Natural killer cell (primary cell): ENCODE data around the gene CACNA1B. TPM values are rescaled to one million over a fixed set of nuclear protein-coding genes. Genes with fewer than 3 reads are reported as not detected.

Experiments
- ATAC-seq, 3 donors: fragments of 150-1000 bp in 2 of 3; fragments of 200-7000 bp in 1 of 3; cut with Tn5 transposase; 1 replicate in 1 of 3; 2 replicates in 2 of 3; pipeline ENCODE4 v1.10.0; 2021; ENCODE audit warnings: mild to moderate bottlenecking in 2 of 3, moderate library complexity in 2 of 3
- DNase-seq, 2 donors: peaks; one replicate each; pipeline versions ENCODE4 v3.0.0 to v3.0.0-alpha.2; 2013 to 2021; ENCODE audit warnings: mixed read lengths in 1 of 2
- H3K27ac ChIP-seq: one replicate; pipeline ENCODE4 v1.5.1; 2013; ENCODE audit warnings: mild to moderate bottlenecking, low read length
- H3K27me3 ChIP-seq: one replicate; pipeline ENCODE4 v1.6.1; 2013; ENCODE audit warnings: low read length; ENCODE audit not compliant: control insufficient read depth, insufficient read depth
- H3K36me3 ChIP-seq: one replicate; pipeline ENCODE4 v1.6.1; 2013; ENCODE audit warnings: low read length; ENCODE audit not compliant: control insufficient read depth, insufficient read depth
- H3K4me1 ChIP-seq: one replicate; pipeline ENCODE4 v1.6.1; 2013; ENCODE audit warnings: low read length; ENCODE audit not compliant: control insufficient read depth, insufficient read depth
- H3K4me3 ChIP-seq: one replicate; pipeline ENCODE4 v1.5.1; 2013; ENCODE audit warnings: low read length
- H3K9me3 ChIP-seq: one replicate; pipeline ENCODE4 v1.6.1; 2013; ENCODE audit warnings: low read length; ENCODE audit not compliant: control insufficient read depth, insufficient read depth
- H3K27ac Mint-ChIP-seq, 2 donors: one replicate each; pipeline ENCODE4 v1.8.0; 2022; ENCODE audit warnings: mild to moderate bottlenecking in 2 of 2, mixed read lengths in 2 of 2, moderate library complexity in 1 of 2
- H3K27me3 Mint-ChIP-seq, 2 donors: one replicate each; pipeline ENCODE4 v1.8.0; 2022; ENCODE audit warnings: low read depth in 2 of 2, mixed read lengths in 2 of 2
- H3K36me3 Mint-ChIP-seq: one replicate; pipeline ENCODE4 v1.8.0; 2022; ENCODE audit warnings: mixed read lengths
- H3K4me1 Mint-ChIP-seq, 2 donors: one replicate each; pipeline ENCODE4 v1.8.0; 2022; ENCODE audit warnings: mixed read lengths in 2 of 2
- H3K4me3 Mint-ChIP-seq: one replicate; pipeline ENCODE4 v1.8.0; 2022; ENCODE audit warnings: mild to moderate bottlenecking, moderate library complexity, mixed read lengths
- H3K9me3 Mint-ChIP-seq, 2 donors: one replicate each; pipeline ENCODE4 v1.8.0; 2022; ENCODE audit warnings: mixed read lengths in 2 of 2
- CTCF ChIP-seq: fragments of 200-600 bp; IDR thresholded peaks from one replicate; pipeline ENCODE4 v1.8.0; 2022; ENCODE audit warnings: antibody characterized with exemption
- WGBS: methylation state at CpG from one replicate; pipeline ENCODE4 v1.1.7; 2013; ENCODE audit warnings: missing lambda C conversion rate; ENCODE audit not compliant: insufficient coverage; 5-methylcytosine and 5-hydroxymethylcytosine counted together
- intact Hi-C: fragments of 100-400 bp; cut with micrococcal nuclease; formaldehyde crosslinking; loops from one replicate; pipeline ENCODE4 v1.14.2; 2022
- total RNA-seq, 4 donors: library from RNA; stranded (reverse); fragments of 120-200 nt in 1 of 4; gene quantifications; one replicate each; pipeline versions ENCODE4 v1.2.3 to v1.2.4, GENCODE V29; 2013 to 2022

Gene CACNA1B
- total RNA-seq, 3 donors from 2014 or later (not counting 1 experiment from before 2014, with no cell fraction given) = 0.07 TPM; not detected in 2

GRCh38 chr9:137969008-137969407 lies 91.4 kb downstream of the CACNA1B start:
- WGBS = 78% methylated on average over 8 of the region's 8 CpGs
- H3K36me3 Mint-ChIP-seq = no peaks in the 10 kb centered on the region
- TF ChIP-seq CTCF = no peak

DNA sequence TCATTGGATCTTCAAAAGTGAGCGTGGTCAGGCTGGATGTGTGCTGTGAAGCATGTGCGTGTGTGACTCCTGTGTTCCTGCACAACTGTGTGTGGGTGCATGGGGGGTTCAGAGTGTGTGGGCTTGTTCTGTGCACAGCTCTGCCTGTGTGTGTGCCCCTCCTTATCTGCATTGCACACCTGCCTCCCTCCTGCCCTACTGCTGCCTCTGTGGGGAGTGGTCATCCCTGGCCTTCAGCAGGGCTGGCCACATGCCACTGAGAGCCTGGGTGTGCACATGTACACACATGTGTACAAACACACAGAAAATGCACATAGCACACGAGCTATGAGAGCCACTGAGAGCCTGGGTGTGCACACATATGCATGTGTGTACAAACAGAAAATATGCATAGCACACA lies 92.1 kb downstream of the CACNA1B start:
- 77% methylated on average over 3 of the region's 3 CpGs for WGBS
- Histone ChIP-seq H3K36me3 (no peaks in the 10 kb centered on the region), H3K27me3 (no peaks in the 10 kb centered on the region), H3K4me3 (no peak overlapping the region), H3K4me1 (no peaks in the 10 kb centered on the region), H3K27ac (no peak overlapping the region), H3K9me3 (no peaks in the 10 kb centered on the region)
- Mint-ChIP-seq H3K4me1 (no peaks in the 10 kb centered on the region), H3K27me3 (peaks cover 8 to 12% of the 10 kb centered on the region in 2 donors), H3K36me3 (no peaks in the 10 kb centered on the region), H3K4me3 (no peak overlapping the region), H3K9me3 (no peaks in the 10 kb centered on the region), H3K27ac (no peak overlapping the region)
- DNase-seq (no peak), ATAC-seq (no peak)
- TF ChIP-seq CTCF = no peak
- intact Hi-C loops = no loop called here

More at GRCh38 chr9:137969008-137969407, 91.4 kb downstream of the CACNA1B start:
- no peaks in the 10 kb centered on the region for H3K4me1 Mint-ChIP-seq
- H3K27me3 Mint-ChIP-seq = peaks cover 8 to 16% of the 10 kb centered on the region in 2 donors
- DNase-seq (no peak), ATAC-seq (no peak)
- H3K4me3 Mint-ChIP-seq = no peak overlapping the region
- H3K27ac Mint-ChIP-seq = no peak overlapping the region
- H3K4me1 ChIP-seq = no peaks in the 10 kb centered on the region
- H3K9me3 ChIP-seq = no peaks in the 10 kb centered on the region
- no peaks in the 10 kb centered on the region for H3K36me3 ChIP-seq
- intact Hi-C loops = no loop called here
- H3K27me3 ChIP-seq = no peaks in the 10 kb centered on the region
- H3K27ac ChIP-seq = no peak overlapping the region
- no peaks in the 10 kb centered on the region for H3K9me3 Mint-ChIP-seq
- no peak overlapping the region for H3K4me3 ChIP-seq

DNA sequence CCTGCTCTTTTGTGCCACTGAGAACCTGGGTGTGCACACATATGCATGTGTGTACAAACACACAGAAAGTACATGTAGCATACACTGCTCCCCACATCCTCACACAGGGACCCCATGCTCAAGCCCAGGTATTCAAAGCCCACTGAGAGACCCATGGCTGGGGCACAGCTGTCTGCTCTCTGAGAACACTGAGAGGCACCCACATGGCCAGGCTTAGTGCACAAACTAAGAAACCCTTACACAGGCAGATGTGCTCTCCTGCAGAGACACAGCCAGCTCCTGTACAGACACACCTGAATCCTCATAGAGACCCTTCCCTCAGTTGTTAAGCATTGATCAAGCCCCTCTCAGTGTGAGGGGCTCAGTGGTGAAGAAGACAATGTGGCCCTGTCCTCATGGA lies 92.5 kb downstream of the CACNA1B start:
- no peak overlapping the region for H3K27ac ChIP-seq
- ATAC-seq (no peak), DNase-seq (peak in 1 of 2 donors; percentile 6)
- no peaks in the 10 kb centered on the region for H3K4me1 ChIP-seq
- no peaks in the 10 kb centered on the region for H3K9me3 ChIP-seq
- H3K27me3 Mint-ChIP-seq = peaks cover 8 to 12% of the 10 kb centered on the region in 2 donors
- intact Hi-C loops = no loop called here
- no peak overlapping the region for H3K4me3 Mint-ChIP-seq
- no peaks in the 10 kb centered on the region for H3K36me3 Mint-ChIP-seq
- no peaks in the 10 kb centered on the region for H3K36me3 ChIP-seq
- H3K27ac Mint-ChIP-seq = no peak overlapping the region
- H3K4me1 Mint-ChIP-seq = no peaks in the 10 kb centered on the region
- no peak overlapping the region for H3K4me3 ChIP-seq
- no peaks in the 10 kb centered on the region for H3K9me3 Mint-ChIP-seq
- no peaks in the 10 kb centered on the region for H3K27me3 ChIP-seq
- TF ChIP-seq CTCF = no peak

- no peak overlapping the region for H3K4me3 ChIP-seq
- WGBS = 94% methylated on average over 18 of the region's 18 CpGs
- Mint-ChIP-seq H3K4me3 (no peak overlapping the region), H3K9me3 (no peaks in the 10 kb centered on the region), H3K27ac (no peak overlapping the region), H3K4me1 (no peaks in the 10 kb centered on the region), H3K27me3 (peaks cover 8 to 12% of the 10 kb centered on the region in 2 donors), H3K36me3 (no peaks in the 10 kb centered on the region)
- TF ChIP-seq CTCF = no peak
- DNase-seq = peak in 1 of 2 donors; percentile 7
- intact Hi-C loops = no loop called here
- no peaks in the 10 kb centered on the region for H3K9me3 ChIP-seq
- H3K36me3 ChIP-seq = no peaks in the 10 kb centered on the region
- no peaks in the 10 kb centered on the region for H3K27me3 ChIP-seq
- no peak overlapping the region for H3K27ac ChIP-seq
- no peaks in the 10 kb centered on the region for H3K4me1 ChIP-seq
- ATAC-seq = no peak
Measured at GRCh38 chr9:137970686-137971476, 93.3 kb downstream of the CACNA1B start.
